NCI-H345 treated with DMSO at 0.1 percent for 48 hours (cell line): ENCODE data around the gene DTX2.
"Not testable (repeated sequence)": the region's sequence is repeated elsewhere in the genome, so short reads cannot be mapped to it uniquely, and the experiment has no call there.

ENCODE experiments used
- DNase-seq: peaks from one replicate; lab custom pipeline; 2025; ENCODE audit not compliant: unreplicated experiment; lab: John Stamatoyannopoulos, UW

DTX2 gene

DNA sequence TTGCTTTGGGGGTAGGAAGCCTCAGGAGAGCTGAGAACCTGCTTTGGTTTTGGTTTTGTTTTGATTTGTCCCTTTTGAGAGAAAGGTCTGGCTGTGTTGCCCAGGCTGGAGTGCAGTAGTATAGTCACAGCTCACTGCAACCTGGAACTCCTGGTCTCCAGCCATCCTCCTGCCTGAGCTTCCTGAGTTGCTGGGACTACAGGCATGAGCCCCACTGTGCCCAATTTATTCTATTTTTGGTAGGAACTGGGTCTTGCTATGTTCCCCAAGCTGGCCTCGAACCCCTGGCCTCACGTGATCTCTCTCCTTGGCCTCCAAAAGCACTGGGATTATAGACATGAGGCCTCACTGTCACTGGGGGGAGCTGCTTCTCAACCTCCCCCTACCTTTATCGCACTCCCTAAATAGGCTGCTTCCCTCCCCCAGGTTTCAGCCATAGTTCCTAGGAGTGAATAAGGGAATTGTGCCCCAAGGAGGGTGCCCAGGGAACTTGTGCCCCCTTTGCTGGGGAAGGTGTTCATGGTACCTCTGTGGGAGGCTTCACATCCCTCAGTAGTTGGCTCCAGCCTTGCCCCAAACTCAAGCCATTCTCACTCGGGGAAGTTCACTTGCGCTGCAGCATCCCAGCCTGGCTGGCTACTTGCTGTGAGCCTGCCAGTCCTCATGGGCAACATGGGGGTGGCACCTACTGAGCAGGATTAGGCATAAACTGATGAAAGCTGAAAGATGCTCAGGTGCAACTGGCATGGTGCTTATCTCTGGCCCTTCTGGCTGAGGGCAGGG lies 18.7 kb upstream of the DTX2 start:
- DNase-seq = not testable (repeated sequence)

DNA sequence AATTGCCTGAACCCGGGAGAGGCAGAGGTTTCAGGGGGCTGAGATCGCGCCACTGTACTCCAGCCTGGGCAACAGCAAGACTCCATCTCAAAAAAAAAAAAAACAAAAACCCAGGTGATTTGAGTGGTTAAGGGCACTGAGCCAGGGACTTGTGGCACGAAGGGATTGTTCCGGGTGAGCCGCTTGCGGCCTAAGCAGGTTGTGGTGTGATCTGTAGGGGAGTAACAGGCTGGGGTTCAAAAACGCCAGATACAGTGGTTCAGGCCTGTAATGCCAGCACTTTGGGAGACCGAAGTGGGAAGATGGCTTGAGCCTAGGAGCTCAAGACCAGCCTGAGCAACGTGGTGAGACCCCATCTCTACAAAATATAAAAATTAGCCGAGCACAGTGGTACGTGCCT lies 17.7 kb upstream of the DTX2 start:
- not testable (repeated sequence) for DNase-seq

DNA sequence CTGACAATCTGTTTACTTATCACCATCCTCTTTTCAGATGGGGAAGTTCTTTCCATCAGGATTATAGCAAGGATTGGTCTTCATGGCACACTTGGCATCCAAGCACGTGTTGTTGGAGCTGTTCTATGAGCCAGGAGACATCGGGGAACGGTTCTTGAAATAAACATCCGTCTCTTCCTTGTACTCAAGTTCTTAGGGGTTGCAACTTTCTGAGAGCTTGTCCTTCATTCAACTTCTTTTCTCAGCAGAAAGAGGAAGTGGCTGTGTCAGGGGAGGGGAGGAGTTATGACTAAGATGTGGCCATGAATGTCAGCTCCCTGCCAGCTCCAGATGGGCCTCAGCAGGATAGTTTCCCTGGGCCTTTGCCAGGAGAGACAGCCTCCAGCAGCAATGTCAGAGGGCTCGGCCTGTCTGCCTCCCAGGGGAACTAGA lies 15.9 kb upstream of the DTX2 start:
- DNase-seq = not testable (repeated sequence)

DNA sequence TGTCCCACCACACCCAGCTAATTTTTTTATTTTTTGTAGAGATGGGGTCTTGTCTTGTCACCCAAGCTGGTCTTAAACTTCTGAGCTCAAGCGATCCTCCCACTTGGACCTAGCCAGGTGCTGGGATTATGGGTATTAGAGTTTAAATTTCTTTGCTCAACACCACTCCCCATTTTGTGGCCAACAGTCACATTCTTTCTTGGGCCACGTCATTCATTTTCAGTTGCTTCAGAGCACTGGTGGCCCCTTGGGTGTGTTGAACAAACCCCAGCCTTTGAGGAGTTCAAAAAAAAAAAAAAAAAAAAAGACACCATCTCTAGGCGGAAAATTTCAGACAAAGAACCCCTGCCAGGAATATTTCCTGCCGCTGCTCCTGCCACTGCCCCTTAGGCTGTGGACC lies 4.5 kb upstream of the DTX2 start:
- DNase-seq = not testable (repeated sequence)

DNA sequence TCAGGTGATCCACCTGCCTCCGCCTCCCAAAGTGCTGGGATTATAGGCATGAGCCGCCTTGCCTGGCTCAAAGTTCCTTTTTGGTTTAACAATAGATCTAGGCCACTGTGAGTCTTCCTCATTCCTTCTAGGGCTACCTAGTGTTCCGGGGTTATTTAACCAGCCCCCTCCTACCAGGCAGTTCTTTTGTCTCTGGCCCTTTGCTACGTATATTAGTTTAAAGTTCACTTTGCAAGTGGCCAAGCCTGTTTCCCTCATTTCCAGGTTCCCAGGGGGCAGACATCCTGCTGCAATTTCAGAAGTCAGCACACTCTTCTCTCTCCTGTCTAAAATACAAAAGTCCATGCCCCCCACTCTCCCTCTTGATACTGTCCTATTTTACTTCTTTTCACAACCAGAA lies 3.0 kb upstream of the DTX2 start:
- not testable (repeated sequence) for DNase-seq

DNA sequence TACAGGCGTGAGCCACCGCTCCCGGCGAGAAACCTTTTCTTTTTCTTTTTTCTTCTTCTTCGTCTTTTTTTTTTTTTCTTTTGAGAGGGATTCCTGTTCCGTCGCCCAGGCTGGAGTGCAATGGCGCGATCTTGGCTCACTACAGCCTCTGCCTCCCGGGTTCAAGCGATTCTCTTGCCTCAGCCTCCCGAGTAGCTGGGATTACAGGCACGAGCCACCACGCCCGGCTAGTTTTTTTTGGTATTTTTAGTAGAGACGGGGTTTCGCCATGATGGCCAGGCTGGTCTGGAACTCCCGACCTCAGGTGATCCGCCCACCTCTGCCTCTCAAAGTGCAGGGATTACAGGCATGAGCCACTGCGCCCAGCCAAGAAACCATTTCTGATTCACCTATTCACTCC lies 742 bp upstream of the DTX2 start:
- DNase-seq = not testable (repeated sequence)

DNA sequence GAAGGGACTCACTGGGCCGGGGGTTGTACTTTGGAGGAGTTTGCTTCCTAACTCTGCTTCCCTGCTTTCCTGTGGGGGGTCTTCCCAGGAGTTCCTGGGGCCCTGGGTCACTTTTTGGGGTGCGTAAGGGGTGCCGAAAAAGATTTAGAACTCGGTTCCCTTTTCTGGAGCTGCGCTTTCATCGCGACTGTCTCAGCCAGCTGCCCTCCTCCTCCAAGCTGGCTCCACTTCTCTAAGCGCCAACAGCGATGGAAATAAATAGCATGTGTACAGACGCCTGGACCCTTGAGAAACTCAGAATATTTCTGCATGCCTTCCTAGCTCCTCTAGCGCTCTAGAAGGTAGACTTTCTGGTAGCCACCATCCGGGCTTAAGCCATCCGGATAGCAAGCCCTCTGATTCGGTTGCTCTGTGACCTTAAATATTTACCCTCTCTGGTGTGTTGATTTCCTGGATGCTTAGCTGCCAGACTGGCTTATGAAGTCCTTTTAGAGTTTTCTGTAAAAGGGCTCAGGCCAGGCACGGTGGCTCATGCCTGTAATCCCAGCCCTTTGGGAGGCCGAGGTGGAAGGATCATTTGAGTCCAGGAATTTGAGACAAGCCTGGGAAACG lies 868 bp downstream of the DTX2 start:
- not testable (repeated sequence) for DNase-seq

DNA sequence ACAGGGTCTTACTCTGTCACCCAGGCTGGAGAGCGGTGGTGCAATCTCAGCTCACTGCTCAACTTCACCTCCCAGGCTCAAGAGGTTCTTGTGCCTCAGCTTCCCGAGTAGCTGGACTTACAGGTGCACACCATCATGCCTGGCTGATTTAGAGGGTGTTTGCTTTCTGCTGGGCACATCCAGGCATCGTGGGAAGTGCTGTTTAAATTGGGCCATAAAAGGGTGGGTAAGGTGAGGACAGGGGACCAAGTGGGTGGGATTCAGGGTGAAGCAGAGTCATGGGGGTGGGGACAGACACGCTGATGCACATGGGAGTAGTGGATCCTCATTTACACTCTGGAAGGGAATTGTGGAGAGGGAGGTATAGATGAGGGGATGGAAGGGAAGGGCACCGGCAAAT lies 3.5 kb downstream of the DTX2 start:
- not testable (repeated sequence) for DNase-seq

DNA sequence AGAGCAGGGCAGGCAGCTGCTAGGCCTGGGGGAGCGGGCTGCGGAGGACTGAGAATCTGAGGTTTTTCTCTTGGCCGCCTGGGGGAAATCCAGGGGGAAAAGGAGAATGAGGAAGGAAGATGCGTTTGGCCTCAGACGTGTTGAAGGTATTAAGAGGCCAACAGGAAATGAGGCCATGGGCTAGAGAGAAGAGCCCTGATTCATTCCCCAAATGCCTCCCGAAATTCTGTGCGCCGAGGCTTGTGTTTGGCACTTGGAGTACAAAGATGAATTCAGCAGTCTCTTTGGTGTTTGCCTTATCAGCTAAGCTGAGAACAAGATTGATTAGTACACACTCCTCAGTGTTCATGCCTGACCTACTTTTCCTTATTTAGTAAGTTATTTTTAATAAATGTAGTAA lies 4.4 kb downstream of the DTX2 start:
- DNase-seq = not testable (repeated sequence)

DNA sequence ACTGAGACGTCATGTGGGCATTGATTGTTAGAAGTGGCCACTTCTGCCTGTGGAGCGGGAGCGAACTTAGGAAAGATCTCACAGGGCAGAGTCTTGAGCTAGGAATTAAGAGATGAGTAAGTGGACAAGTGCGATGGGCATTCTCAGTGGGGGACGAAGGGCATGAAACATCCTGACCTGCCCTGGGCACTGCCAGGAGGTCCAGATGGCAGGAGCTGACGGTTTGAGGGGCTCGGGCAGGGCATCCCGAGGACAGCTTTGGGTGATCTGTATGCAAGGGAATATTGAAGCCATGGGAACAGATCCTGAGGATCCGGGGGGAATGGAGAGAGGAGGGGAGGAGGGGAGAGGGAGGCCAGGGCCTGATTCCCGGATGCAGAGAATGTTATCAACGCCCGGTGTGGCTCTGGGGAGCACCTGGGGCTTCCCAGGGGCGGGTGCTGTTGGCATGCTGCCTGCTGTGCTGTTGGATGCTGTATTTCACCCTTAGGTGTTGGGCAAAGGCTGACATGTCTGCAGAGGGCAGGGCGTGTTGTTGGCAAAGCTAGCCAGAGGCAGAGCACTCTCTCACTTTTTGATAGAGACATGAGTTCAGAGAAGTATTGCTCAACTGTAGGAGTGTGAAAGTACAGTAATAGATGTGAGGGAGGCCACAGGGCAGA lies 6.4 kb downstream of the DTX2 start:
- not testable (repeated sequence) for DNase-seq

DNA sequence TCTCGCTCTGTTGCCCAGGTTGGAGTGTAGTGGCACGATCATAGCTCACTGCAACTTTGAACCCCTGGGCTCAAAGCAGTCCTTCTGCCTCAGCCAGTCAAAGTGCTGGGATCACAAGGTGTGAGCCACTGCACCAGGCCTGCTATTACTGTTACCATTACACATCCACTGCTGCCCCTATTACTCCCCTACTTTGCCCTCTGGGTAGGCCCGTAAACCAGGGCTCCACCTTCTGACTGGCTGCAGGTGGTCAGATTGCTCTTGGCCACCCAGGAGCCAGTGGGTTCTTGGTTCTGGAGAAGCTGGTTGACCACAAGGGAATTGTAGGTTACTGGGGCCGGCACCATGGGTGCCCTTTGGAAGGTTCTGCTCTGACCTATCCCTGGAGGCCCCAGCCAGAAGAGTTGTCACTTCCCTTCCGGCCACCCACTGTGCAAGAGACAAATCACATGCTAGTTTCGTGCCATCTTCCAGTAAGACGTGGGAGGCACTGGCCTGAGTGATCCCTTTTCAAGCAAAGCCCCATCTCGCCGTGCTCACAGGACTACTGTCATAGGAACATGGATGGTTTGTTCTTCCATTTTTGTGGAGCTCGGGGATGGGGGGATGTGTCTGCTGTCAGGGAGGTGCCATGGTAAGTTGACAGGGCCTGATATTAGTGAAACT lies 10.2 kb downstream of the DTX2 start:
- not testable (repeated sequence) for DNase-seq

DNA sequence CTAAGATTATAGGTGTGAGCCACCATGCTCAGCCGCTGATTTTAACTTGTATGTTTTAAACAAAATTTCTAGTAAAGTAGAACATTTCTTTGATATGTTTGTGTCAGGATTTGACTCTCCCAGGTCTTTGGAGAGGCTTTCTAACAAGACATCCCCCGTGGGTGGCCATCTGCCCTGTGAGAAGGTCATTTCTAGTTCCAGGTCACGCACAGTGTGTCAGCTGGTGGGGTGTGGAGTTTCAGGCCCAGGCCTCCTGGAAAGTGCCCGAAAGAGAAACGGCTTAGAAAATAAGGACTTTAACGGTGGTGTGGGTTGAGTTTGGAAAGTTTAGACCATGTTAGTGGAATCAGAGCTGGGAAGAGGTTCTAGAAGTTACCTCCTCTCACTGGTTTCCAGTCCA lies 11.6 kb downstream of the DTX2 start:
- not testable (repeated sequence) for DNase-seq

DNA sequence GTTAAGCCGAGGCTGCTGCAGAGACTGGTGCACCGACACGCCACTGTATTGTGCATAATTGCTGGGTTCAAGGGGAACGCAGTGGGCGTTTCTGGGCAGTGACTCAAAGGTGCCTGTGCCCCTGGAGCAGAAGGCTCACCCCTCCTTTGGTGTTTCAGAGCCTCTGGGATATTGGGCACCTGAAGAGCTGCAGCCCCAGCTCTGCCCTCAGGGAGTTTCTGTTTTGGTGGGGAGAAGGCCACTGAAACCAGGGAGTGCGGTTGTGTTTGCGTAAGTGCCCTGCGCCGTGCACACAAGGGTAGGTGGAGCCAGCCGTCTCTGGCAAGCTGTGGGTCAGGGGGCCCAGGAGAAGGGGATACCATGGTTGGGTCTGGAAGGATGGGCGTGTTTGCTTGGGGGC lies 14.8 kb downstream of the DTX2 start:
- DNase-seq = not testable (repeated sequence)

DNA sequence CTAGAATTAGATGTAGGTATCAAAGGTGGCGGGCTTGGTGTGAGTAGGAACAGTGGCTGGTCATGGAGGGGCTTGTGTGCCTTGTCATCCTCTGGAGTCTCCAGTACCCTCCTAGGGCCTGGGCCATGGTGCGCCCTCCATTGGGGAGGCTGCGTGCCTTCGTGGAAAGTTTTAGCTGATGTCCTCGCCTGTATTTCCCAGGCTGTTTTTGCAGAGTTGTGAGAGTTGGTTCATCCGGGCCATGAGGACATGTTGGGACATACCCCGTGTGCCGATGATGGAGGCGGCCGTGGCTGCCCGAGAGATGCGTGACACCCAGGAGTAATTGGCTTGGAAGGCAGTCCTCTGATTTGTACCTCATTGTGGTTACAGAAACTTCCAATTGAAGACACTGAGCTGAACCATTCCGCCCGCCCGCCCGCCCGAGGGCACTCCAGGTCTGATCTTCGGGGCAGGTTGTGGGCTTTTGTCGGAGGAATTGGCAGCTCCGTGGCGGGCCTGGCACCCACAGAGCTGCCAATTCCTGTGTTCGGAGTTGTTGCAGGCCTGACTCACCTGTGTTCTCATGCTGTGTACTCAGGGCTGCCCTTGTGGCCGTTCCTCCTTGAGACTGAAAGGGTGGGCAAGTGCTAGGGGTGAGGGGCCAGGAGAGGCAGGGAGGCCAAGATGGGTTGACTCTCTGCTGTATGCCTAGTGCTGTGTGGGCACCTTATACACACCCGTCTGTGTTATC lies 15.4 kb downstream of the DTX2 start:
- not testable (repeated sequence) for DNase-seq

DNA sequence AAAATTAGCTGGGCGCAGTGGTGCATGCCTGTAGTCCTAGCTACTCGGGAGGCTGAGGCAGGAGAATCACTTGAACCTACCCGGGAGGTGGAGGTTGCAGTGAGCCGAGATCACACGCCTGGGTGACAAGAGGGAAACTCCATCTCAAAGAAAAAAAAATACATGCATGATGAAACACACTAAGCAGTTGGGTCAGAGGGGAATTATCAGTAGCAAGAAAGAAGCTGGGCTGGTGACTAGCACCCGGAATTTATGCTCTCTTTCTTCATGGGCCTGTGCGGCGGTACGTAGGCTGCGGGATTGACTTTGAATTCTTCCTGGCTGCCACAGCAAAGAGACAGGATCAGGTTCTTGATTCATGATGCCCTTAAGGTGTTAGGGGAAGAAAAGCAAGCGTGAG lies 18.1 kb downstream of the DTX2 start:
- not testable (repeated sequence) for DNase-seq

DNA sequence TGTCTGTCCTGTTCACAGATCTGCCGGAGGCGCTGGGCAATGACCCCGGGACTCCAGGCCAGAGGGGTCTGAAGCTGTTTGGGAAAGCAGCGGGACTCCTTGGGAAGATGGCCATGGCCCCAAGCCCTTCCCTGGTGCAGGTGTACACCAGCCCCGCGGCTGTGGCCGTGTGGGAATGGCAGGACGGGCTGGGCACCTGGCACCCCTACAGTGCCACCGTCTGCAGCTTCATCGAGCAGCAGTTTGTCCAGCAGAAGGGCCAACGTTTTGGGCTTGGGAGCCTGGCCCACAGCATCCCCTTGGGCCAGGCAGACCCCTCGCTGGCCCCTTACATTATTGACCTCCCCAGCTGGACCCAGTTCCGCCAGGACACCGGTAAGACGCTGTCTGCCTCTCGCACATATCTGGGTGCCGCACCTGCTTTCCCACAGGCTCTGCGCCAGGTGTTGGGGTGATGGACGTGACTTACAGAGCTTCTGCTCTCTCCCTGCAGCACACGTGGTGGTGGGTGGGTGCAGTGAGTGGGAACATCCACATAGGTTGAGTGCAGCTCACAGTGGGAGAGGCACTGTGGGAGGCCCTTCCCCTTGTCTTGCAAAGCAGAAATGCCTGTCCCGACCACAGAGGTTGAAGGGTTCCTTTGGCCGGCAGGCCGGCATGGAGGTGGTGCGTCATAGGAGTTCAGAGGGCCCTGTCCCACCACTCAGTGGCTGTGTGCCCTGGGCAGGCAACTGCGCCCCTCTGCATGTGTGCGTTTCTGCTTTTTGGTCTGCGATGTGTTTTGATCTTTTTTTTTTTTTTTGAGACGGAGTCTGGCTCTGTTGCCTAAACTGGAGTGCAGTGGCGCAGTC lies 19.1 kb downstream of the DTX2 start:
- not testable (repeated sequence) for DNase-seq

DNA sequence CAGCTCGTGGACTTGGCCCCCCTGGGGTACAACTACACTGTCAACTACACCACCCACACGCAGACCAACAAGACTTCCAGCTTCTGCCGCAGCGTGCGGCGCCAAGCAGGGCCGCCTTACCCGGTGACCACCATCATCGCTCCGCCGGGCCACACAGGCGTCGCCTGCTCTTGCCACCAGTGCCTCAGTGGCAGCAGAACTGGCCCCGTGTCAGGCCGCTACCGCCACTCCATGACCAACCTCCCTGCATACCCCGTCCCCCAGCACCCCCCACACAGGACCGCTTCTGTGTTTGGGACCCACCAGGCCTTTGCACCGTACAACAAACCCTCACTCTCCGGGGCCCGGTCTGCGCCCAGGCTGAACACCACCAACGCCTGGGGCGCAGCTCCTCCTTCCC lies 21.2 kb downstream of the DTX2 start:
- DNase-seq = not testable (repeated sequence)

DNA sequence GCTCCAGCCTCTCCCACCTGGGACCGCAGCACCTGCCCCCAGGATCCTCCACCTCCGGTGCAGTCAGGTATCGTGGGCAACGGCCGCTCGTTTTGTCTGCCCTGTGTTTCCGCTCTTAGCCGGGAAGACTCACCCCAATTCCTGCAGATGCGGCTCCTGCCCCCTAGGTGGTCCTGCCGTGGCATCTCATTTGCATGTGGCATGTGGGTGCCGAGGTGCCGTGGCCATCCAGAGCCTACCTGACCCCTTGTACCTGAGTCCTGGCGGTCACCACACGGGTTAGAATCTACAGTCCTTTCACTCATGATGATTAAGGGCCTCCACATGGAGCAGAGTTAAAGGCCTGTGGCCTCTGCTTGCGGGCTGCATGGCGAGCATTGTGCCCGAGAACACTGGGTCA lies 21.6 kb downstream of the DTX2 start:
- not testable (repeated sequence) for DNase-seq

DNA sequence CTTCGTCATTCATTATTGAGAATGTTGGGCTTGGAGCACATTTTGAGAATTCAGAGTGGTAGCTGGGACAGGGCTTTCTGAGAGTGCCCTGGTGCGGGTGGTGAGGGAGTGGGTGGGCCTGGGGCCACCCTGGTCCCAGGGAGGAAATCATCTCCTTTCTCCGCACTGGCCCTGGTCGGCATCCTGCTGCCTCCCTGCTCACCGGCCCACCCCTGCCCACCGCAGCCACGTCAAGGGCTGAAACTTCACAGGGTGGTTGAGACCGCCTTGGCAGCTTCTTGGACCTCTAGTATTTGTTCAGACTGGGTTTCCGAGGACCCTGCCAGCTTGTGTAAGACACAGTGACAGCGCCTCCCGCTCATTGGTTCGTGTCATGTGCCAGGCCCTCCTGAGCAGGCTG lies 22.9 kb downstream of the DTX2 start:
- DNase-seq = not testable (repeated sequence)
